ENCODE results near the gene SSBP4. TPM values are rescaled to one million over a fixed set of nuclear protein-coding genes. Genes with fewer than 3 reads are reported as not detected.

The SSBP4 gene
- total and polyA plus RNA-seq, 2 donors (not counting 1 experiment from before 2014, with no cell fraction given) = 12.8 to 58.6 TPM

- Histone ChIP-seq H3K4me3 (replicated peaks in 1 of 4; ENCODE audit: control extremely low read depth in 1 of 4, insufficient read depth in 1 of 4, low read depth in 3 of 4, low read length in 4 of 4) (no peak overlapping the region), H3K27me3 (ENCODE audit: control insufficient read depth, insufficient read depth, low read length) (no peaks in the 10 kb centered on the region), H3K9me3 (ENCODE audit: control insufficient read depth, insufficient read depth, low read depth, low read length) (no peaks in the 10 kb centered on the region), H3K4me1 (ENCODE audit: control insufficient read depth, extremely low read depth, insufficient read depth, low read length) (peaks cover 30% of the 10 kb centered on the region), H3K36me3 (ENCODE audit: control insufficient read depth, insufficient read depth, low read length) (peaks cover 27% of the 10 kb centered on the region), H2AFZ (ENCODE audit: low read length) (no peak overlapping the region), H3K9ac (ENCODE audit: insufficient read depth, low read length) (no peak overlapping the region), H3K4me2 (ENCODE audit: extremely low read depth, insufficient read depth, low read length) (no peak overlapping the region), H3K79me2 (ENCODE audit: control insufficient read depth, insufficient read depth, low read length) (peaks cover 4% of the 10 kb centered on the region), H4K20me1 (ENCODE audit: control insufficient read depth, extremely low read depth, insufficient read depth, low read length) (no peaks in the 10 kb centered on the region), H3K27ac (ENCODE audit: insufficient read depth, low read length) (no peak overlapping the region)
- DNase-seq (ENCODE audit: low read depth in 2 of 2) = no peak
- TF ChIP-seq CTCF (conservative IDR thresholded peaks at IDR 0.05 in 1 of 2, IDR thresholded peaks at IDR 0.05 in 1 of 2; ENCODE audit: low read depth in 1 of 2, low read length in 2 of 2) (no peak), EZH2 (IDR thresholded peaks at IDR 0.05; ENCODE audit: low read length, missing control alignments) (no peak)
Observed at GRCh38 chr19:18456974-18457373, 37.8 kb downstream of the SSBP4 start.

- Histone ChIP-seq H3K27me3 (ENCODE audit: control insufficient read depth, insufficient read depth, low read length) (no peaks in the 10 kb centered on the region), H3K9me3 (ENCODE audit: control insufficient read depth, insufficient read depth, low read depth, low read length) (no peaks in the 10 kb centered on the region), H3K36me3 (ENCODE audit: control insufficient read depth, insufficient read depth, low read length) (peaks cover 27% of the 10 kb centered on the region), H2AFZ (ENCODE audit: low read length) (no peak overlapping the region), H3K27ac (ENCODE audit: insufficient read depth, low read length) (no peak overlapping the region), H3K4me1 (ENCODE audit: control insufficient read depth, extremely low read depth, insufficient read depth, low read length) (peaks cover 27% of the 10 kb centered on the region), H3K9ac (ENCODE audit: insufficient read depth, low read length) (no peak overlapping the region), H3K4me2 (ENCODE audit: extremely low read depth, insufficient read depth, low read length) (no peak overlapping the region), H3K79me2 (ENCODE audit: control insufficient read depth, insufficient read depth, low read length) (peaks cover 4% of the 10 kb centered on the region), H3K4me3 (replicated peaks in 1 of 4; ENCODE audit: control extremely low read depth in 1 of 4, insufficient read depth in 1 of 4, low read depth in 3 of 4, low read length in 4 of 4) (no peak overlapping the region), H4K20me1 (ENCODE audit: control insufficient read depth, extremely low read depth, insufficient read depth, low read length) (no peaks in the 10 kb centered on the region)
- no peak for DNase-seq (ENCODE audit: low read depth in 2 of 2)
- TF ChIP-seq CTCF (conservative IDR thresholded peaks at IDR 0.05 in 1 of 2, IDR thresholded peaks at IDR 0.05 in 1 of 2; ENCODE audit: low read depth in 1 of 2, low read length in 2 of 2) (no peak), EZH2 (IDR thresholded peaks at IDR 0.05; ENCODE audit: low read length, missing control alignments) (no peak)
Observed at GRCh38 chr19:18457483-18458331, 38.5 kb downstream of the SSBP4 start.

GRCh38 chr19:18460900-18461299, 41.7 kb downstream of the SSBP4 start:
- no peak for DNase-seq (ENCODE audit: low read depth in 2 of 2)
- Histone ChIP-seq H3K27me3 (ENCODE audit: control insufficient read depth, insufficient read depth, low read length) (no peaks in the 10 kb centered on the region), H3K27ac (ENCODE audit: insufficient read depth, low read length) (peak overlapping the region; percentile 96), H3K4me2 (ENCODE audit: extremely low read depth, insufficient read depth, low read length) (no peak overlapping the region), H3K36me3 (ENCODE audit: control insufficient read depth, insufficient read depth, low read length) (peaks cover 27% of the 10 kb centered on the region), H3K9me3 (ENCODE audit: control insufficient read depth, insufficient read depth, low read depth, low read length) (no peaks in the 10 kb centered on the region), H3K79me2 (ENCODE audit: control insufficient read depth, insufficient read depth, low read length) (peaks cover 4% of the 10 kb centered on the region), H3K4me3 (replicated peaks in 1 of 4; ENCODE audit: control extremely low read depth in 1 of 4, insufficient read depth in 1 of 4, low read depth in 3 of 4, low read length in 4 of 4) (no peak overlapping the region), H4K20me1 (ENCODE audit: control insufficient read depth, extremely low read depth, insufficient read depth, low read length) (no peaks in the 10 kb centered on the region), H3K4me1 (ENCODE audit: control insufficient read depth, extremely low read depth, insufficient read depth, low read length) (peaks cover 37% of the 10 kb centered on the region), H3K9ac (ENCODE audit: insufficient read depth, low read length) (no peak overlapping the region), H2AFZ (ENCODE audit: low read length) (no peak overlapping the region)
- no peak for TF ChIP-seq CTCF (conservative IDR thresholded peaks at IDR 0.05 in 1 of 2, IDR thresholded peaks at IDR 0.05 in 1 of 2; ENCODE audit: low read depth in 1 of 2, low read length in 2 of 2)
- TF ChIP-seq EZH2 (IDR thresholded peaks at IDR 0.05; ENCODE audit: low read length, missing control alignments) = no peak
